OCI-LY3 (cell line): Measurements from ENCODE around the gene MYO16.

Experiments used
- H2AFZ ChIP-seq: fragments of 200-600, 300-600 bp; shearing (Covaris generic); 2 replicates; pipeline ENCODE4 v1.6.0; 2014; ENCODE audit warnings: antibody characterized with exemption, low read depth, low read length
- H3K27ac ChIP-seq: fragments of 200-600, 300-600 bp; sonication (generic); 2 replicates; pipeline ENCODE4 v1.5.1; 2014; ENCODE audit warnings: mild to moderate bottlenecking, low read length, moderate library complexity, mixed read lengths
- H3K27me3 ChIP-seq: fragments of 200-600, 300-600 bp; sonication (generic); 2 replicates; pipeline ENCODE4 v1.6.1; 2014; ENCODE audit warnings: low read depth, low read length, mixed read lengths
- H3K36me3 ChIP-seq: fragments of 200-600, 300-600 bp; sonication (generic); replicated peaks from 2 replicates; pipeline ENCODE3; 2014; ENCODE audit warnings: low read depth, low read length, mixed read lengths
- H3K4me1 ChIP-seq: fragments of 300-600, 200-600 bp; sonication (generic); 2 replicates; pipeline ENCODE4 v1.6.1; 2014; ENCODE audit warnings: low read length, mixed read lengths
- H3K4me2 ChIP-seq: fragments of 200-600, 300-600 bp; sonication (generic); 2 replicates; pipeline ENCODE4 v1.6.1; 2014; ENCODE audit warnings: low read length, mixed read lengths
- H3K4me3 ChIP-seq: fragments of 300-600, 200-600 bp; sonication (generic); 2 replicates; pipeline ENCODE4 v1.5.1; 2014; ENCODE audit warnings: antibody characterized with exemption, mild to moderate bottlenecking, low read length, moderate library complexity
- H3K79me2 ChIP-seq: fragments of 300-600, 200-600 bp; shearing (Covaris generic); 2 replicates; pipeline ENCODE4 v1.6.1; 2014; ENCODE audit warnings: mild to moderate bottlenecking, low read length, mixed read lengths
- H3K9ac ChIP-seq: fragments of 300-600, 200-600 bp; shearing (Covaris generic); 2 replicates; pipeline ENCODE4 v1.6.0; 2014; ENCODE audit warnings: mild to moderate bottlenecking, low read length, moderate library complexity
- H3K9me3 ChIP-seq: fragments of 200-600, 300-600 bp; shearing (Covaris generic); 2 replicates; pipeline ENCODE4 v1.6.1; 2014; ENCODE audit warnings: low read length, mixed read lengths; ENCODE audit not compliant: insufficient read depth
- H4K20me1 ChIP-seq: fragments of 200-600, 300-600 bp; sonication (generic); 2 replicates; pipeline ENCODE4 v1.6.1; 2016; ENCODE audit warnings: low read length, mixed read lengths; ENCODE audit not compliant: insufficient read depth
- EZH2phosphoT487 ChIP-seq: fragments of 200-600 bp; shearing (Covaris generic); IDR thresholded peaks from 2 replicates; pipeline ENCODE4 v1.6.1; 2018; ENCODE audit warnings: antibody characterized with exemption, mixed run types, low read depth
- TF ChIP-seq, protein P1 (sequence below): fragments of 200-600, 300-600 bp; sonication (generic); IDR thresholded peaks from 2 replicates; pipeline ENCODE4 v1.5.1; 2014; ENCODE audit warnings: antibody characterized with exemption, low read length, low read depth

The MYO16 gene

DNA sequence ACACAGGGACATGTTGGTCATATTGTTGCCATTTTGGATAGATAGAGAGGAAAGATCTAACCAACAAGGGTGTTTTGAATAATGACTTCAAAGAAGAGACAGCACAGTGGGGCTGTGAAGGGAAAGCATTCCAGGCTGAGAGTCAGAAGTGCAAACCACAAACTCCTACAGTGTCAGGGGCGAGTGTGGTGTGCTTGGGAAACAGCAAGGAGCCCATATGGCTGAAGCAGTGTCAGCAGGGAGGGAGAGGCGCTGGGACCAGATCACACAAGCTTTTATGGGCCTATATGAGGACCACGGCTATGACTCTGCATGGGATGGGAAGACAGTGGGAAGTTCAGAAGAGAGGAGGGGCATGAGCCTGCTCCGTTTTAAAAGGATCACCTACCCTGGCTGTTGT is 166.4 kb downstream of the MYO16 start:
- H3K79me2 ChIP-seq = no peaks in the 10 kb centered on the region

DNA sequence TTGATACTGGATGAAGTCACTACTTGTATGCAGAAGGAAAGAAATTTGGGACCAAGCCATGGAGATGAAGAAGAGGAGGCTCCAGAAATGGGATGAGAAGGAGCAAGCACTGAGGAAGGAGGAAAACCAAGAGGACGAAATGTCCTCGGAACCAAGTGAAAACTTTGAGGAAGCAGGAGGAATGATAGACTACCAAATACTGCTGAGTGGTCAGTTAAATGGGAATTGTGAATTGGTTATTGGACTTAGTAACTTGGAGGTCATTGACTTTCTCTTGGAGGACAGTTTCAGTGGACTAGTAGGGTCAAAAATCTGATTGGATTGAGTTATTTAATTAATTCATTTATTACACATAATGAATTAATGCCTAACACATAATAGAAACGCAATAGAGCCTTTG is 167.9 kb downstream of the MYO16 start:
- H3K4me2 ChIP-seq = no peak overlapping the region
- no peaks in the 10 kb centered on the region; the same call in 1 of the 2 replicates for H3K9me3 ChIP-seq
- TF ChIP-seq, protein P1, sequence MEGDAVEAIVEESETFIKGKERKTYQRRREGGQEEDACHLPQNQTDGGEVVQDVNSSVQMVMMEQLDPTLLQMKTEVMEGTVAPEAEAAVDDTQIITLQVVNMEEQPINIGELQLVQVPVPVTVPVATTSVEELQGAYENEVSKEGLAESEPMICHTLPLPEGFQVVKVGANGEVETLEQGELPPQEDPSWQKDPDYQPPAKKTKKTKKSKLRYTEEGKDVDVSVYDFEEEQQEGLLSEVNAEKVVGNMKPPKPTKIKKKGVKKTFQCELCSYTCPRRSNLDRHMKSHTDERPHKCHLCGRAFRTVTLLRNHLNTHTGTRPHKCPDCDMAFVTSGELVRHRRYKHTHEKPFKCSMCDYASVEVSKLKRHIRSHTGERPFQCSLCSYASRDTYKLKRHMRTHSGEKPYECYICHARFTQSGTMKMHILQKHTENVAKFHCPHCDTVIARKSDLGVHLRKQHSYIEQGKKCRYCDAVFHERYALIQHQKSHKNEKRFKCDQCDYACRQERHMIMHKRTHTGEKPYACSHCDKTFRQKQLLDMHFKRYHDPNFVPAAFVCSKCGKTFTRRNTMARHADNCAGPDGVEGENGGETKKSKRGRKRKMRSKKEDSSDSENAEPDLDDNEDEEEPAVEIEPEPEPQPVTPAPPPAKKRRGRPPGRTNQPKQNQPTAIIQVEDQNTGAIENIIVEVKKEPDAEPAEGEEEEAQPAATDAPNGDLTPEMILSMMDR = no peak
- no peak for TF ChIP-seq EZH2phosphoT487
- H2AFZ ChIP-seq = no peak overlapping the region
- no peaks in the 10 kb centered on the region for H3K27me3 ChIP-seq
- no peaks in the 10 kb centered on the region for H3K4me1 ChIP-seq
- no peak overlapping the region for H3K4me3 ChIP-seq
- H3K36me3 ChIP-seq = no peaks in the 10 kb centered on the region
- H3K79me2 ChIP-seq = no peaks in the 10 kb centered on the region
- no peak overlapping the region for H3K9ac ChIP-seq
- H4K20me1 ChIP-seq = no peaks in the 10 kb centered on the region
- H3K27ac ChIP-seq = no peak overlapping the region

More for the DNA sequence above, 166.4 kb downstream of the MYO16 start:
- H3K27ac ChIP-seq = no peak overlapping the region
- H3K4me3 ChIP-seq = no peak overlapping the region
- H2AFZ ChIP-seq = no peak overlapping the region
- H3K36me3 ChIP-seq = no peaks in the 10 kb centered on the region
- no peaks in the 10 kb centered on the region; the same call in 1 of the 2 replicates for H3K9me3 ChIP-seq
- H3K4me1 ChIP-seq = no peaks in the 10 kb centered on the region
- H3K4me2 ChIP-seq = no peak overlapping the region
- no peak for TF ChIP-seq EZH2phosphoT487
- TF ChIP-seq, protein P1 = no peak
- H3K27me3 ChIP-seq = no peaks in the 10 kb centered on the region
- H3K9ac ChIP-seq = no peak overlapping the region
- no peaks in the 10 kb centered on the region for H4K20me1 ChIP-seq

DNA sequence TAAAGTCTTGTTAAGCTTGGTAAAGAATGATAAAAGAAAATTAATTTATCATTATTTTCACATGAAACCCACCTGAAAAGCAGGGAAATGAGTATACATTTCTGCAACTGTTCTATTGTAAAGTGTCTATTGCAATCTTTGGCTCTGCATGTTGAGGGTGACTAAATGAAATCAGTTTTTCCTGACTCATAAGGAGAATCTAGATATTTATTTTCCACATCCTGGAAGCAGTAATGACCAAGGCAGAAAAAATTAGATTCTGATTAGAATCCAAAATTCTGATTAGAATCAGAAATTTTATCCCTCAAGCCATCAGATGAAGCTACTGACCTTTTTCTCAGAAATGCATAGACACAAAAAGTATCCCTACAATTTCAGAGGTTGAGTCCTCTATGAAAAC is 178.4 kb downstream of the MYO16 start:
- H3K27ac ChIP-seq = no peak overlapping the region
- no peak overlapping the region for H2AFZ ChIP-seq
- no peak for TF ChIP-seq EZH2phosphoT487
- TF ChIP-seq, protein P1 = no peak
- no peaks in the 10 kb centered on the region for H3K36me3 ChIP-seq
- no peaks in the 10 kb centered on the region for H3K4me1 ChIP-seq
- H3K9ac ChIP-seq = no peak overlapping the region
- H3K9me3 ChIP-seq = no peaks in the 10 kb centered on the region
- no peak overlapping the region for H3K4me2 ChIP-seq
- no peaks in the 10 kb centered on the region for H3K27me3 ChIP-seq
- no peaks in the 10 kb centered on the region for H3K79me2 ChIP-seq
- no peaks in the 10 kb centered on the region for H4K20me1 ChIP-seq
- no peak overlapping the region for H3K4me3 ChIP-seq

DNA sequence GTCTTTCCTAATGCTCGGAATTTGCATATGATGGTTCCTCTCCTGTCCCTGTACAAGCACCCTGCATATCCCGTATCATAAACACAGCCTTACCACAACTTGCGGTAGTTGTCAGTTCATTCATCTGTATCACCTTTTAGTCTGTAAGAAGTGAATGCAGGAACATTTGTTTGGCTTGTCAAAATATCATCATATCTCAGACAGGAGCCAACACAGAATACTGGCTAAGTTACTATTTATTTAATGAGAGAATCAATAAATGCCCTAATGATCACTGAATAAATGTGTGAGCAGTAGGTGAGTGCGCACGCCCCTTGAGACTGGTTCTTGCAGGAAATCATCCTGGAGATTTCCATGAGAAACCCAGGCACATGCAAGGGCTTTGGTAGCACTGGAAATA is 182.8 kb downstream of the MYO16 start:
- H3K4me1 ChIP-seq = peaks cover 3% of the 10 kb centered on the region; the same call in 1 of the 2 replicates
- no peaks in the 10 kb centered on the region for H3K79me2 ChIP-seq
- H3K4me2 ChIP-seq = no peak overlapping the region
- H3K4me3 ChIP-seq = no peak overlapping the region
- no peak overlapping the region for H2AFZ ChIP-seq
- H3K9me3 ChIP-seq = no peaks in the 10 kb centered on the region
- no peak overlapping the region for H3K9ac ChIP-seq
- H3K27ac ChIP-seq = no peak overlapping the region
- no peaks in the 10 kb centered on the region for H3K36me3 ChIP-seq
- TF ChIP-seq, protein P1 = no peak
- TF ChIP-seq EZH2phosphoT487 = no peak
- H4K20me1 ChIP-seq = no peaks in the 10 kb centered on the region
- no peaks in the 10 kb centered on the region for H3K27me3 ChIP-seq
